ENCODE data around the gene CDV3. TPM values are rescaled to one million over a fixed set of nuclear protein-coding genes. Genes with fewer than 3 reads are reported as not detected.
"Not testable (repeated sequence)": the region's sequence is repeated elsewhere in the genome, so short reads cannot be mapped to it uniquely, and the experiment has no call there.

Gene CDV3
- total RNA-seq, 1 experiment from 2014 or later: 81.4 TPM

GRCh38 chr3:133532951-133533350, 40.5 kb upstream of the CDV3 start:
- Histone ChIP-seq H2AFZ (ENCODE audit: low read length) (no peak overlapping the region), H3F3A (ENCODE audit: low read length, unreplicated experiment) (no peaks in the 10 kb centered on the region), H3K4me1 (ENCODE audit: insufficient read depth, low read length) (peaks cover 20% of the 10 kb centered on the region), H3K9me2 (replicated peaks; ENCODE audit: low read length) (no peaks in the 10 kb centered on the region), H3K4me2 (ENCODE audit: low read length) (no peak overlapping the region), H3K27ac (ENCODE audit: low read length) (no peak overlapping the region), H3K36me3 (ENCODE audit: low read depth, low read length) (no peaks in the 10 kb centered on the region), H3K27me3 (ENCODE audit: low read length) (no peaks in the 10 kb centered on the region), H4K20me1 (ENCODE audit: low read length) (no peaks in the 10 kb centered on the region), H3K79me2 (ENCODE audit: low read length) (no peaks in the 10 kb centered on the region), H3K9ac (ENCODE audit: low read length) (no peak overlapping the region), H3K9me3 (ENCODE audit: low read length) (no peaks in the 10 kb centered on the region), H3K4me3 (ENCODE audit: low read length) (no peak overlapping the region)
- intact Hi-C loops (cut with micrococcal nuclease): no loop called here
- ChIA-PET CTCF (no interaction called here), POLR2A (ENCODE audit: unreplicated experiment) (no interaction called here)
- no peak for DNase-seq
- TF ChIP-seq EZH2phosphoT487 (IDR thresholded peaks at IDR 0.05; ENCODE audit: borderline replicate concordance, low read length) (no peak), EZH2 (IDR thresholded peaks at IDR 0.05; ENCODE audit: low read length, unreplicated experiment) (no peak)
- TF ChIP-seq, protein P1, sequence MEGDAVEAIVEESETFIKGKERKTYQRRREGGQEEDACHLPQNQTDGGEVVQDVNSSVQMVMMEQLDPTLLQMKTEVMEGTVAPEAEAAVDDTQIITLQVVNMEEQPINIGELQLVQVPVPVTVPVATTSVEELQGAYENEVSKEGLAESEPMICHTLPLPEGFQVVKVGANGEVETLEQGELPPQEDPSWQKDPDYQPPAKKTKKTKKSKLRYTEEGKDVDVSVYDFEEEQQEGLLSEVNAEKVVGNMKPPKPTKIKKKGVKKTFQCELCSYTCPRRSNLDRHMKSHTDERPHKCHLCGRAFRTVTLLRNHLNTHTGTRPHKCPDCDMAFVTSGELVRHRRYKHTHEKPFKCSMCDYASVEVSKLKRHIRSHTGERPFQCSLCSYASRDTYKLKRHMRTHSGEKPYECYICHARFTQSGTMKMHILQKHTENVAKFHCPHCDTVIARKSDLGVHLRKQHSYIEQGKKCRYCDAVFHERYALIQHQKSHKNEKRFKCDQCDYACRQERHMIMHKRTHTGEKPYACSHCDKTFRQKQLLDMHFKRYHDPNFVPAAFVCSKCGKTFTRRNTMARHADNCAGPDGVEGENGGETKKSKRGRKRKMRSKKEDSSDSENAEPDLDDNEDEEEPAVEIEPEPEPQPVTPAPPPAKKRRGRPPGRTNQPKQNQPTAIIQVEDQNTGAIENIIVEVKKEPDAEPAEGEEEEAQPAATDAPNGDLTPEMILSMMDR (conservative IDR thresholded peaks at IDR 0.05; ENCODE audit: low read depth, low read length): no peak
- BruUV-seq (replicated peaks): no TSS peak
- ATAC-seq: no peak

DNA sequence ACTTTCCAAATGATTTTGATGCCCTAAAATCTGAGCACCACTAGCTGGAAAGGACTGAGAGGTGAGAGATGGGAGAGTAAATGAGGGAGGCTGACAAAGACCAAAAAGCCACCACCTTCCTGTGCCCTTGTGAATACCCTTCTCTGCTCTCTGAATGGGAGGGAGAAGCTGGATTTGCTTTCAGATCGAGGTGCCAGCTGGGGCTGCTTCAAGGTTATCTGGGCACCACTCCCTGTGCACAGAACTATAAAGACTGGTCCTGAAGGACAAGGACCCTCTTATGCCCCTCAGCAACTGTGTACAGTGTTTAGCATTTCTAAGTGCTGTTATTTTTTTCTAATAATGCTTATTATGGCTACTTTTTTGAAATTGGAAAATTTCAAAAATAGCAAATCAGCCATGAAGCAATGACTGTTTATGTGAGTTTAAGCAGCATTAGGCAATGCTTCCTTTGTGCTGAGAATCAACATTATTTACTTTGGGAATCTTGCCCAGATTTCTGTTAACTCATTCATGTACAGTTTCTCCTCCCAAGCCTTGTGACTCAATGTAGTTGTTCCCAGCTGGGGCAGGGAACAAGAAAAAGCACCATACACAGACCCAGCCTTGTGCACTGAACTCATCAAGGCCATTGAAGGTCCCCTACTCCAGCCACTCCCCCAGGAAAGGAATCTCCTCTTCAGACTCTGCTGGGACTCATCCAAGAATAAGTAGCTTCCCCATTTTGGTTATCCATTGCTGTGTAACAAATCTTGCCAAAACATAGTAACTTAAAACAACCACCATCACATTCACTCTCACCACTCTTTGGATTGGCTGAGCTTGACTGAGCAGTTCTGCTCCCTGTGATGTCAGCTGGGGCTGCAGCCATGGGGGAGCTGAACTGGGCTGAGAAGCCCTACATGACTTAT, 37.3 kb upstream of the CDV3 start:
- peak overlapping the region; percentile 52 for H3K9ac ChIP-seq (ENCODE audit: low read length)
- no TSS peak for BruUV-seq (replicated peaks)
- peak; percentile 85 for DNase-seq

GRCh38 chr3:133537131-133537530, 36.4 kb upstream of the CDV3 start:
- POLR2A ChIA-PET (ENCODE audit: unreplicated experiment); ATAC-seq; H3K9me2 ChIP-seq (replicated peaks; ENCODE audit: low read length); H3F3A ChIP-seq (ENCODE audit: low read length, unreplicated experiment); H3K9me3 ChIP-seq (ENCODE audit: low read length); CTCF ChIA-PET; H3K36me3 ChIP-seq (ENCODE audit: low read depth, low read length); H3K9ac ChIP-seq (ENCODE audit: low read length); H3K79me2 ChIP-seq (ENCODE audit: low read length); H2AFZ ChIP-seq (ENCODE audit: low read length); DNase-seq; H3K27me3 ChIP-seq (ENCODE audit: low read length); H4K20me1 ChIP-seq (ENCODE audit: low read length); H3K4me3 ChIP-seq (ENCODE audit: low read length); intact Hi-C loops (cut with micrococcal nuclease); BruUV-seq (replicated peaks): not testable (repeated sequence)
- H3K4me1 ChIP-seq (ENCODE audit: insufficient read depth, low read length): peaks cover 26% of the 10 kb centered on the region
- H3K4me2 ChIP-seq (ENCODE audit: low read length): peak overlapping the region; percentile 44; the same call in 1 of the 2 replicates
- peak overlapping the region; percentile 79; the same call in 1 of the 2 replicates for H3K27ac ChIP-seq (ENCODE audit: low read length)

More for the DNA sequence above, 37.3 kb upstream of the CDV3 start:
- Histone ChIP-seq H4K20me1 (ENCODE audit: low read length) (no peaks in the 10 kb centered on the region), H3F3A (ENCODE audit: low read length, unreplicated experiment) (no peaks in the 10 kb centered on the region), H3K9me2 (replicated peaks; ENCODE audit: low read length) (no peaks in the 10 kb centered on the region), H3K36me3 (ENCODE audit: low read depth, low read length) (no peaks in the 10 kb centered on the region), H3K4me3 (ENCODE audit: low read length) (peak overlapping the region; percentile 45; the same call in 1 of the 2 replicates), H3K27me3 (ENCODE audit: low read length) (no peaks in the 10 kb centered on the region), H3K4me1 (ENCODE audit: insufficient read depth, low read length) (peaks cover 27% of the 10 kb centered on the region), H3K79me2 (ENCODE audit: low read length) (no peaks in the 10 kb centered on the region), H3K9me3 (ENCODE audit: low read length) (no peaks in the 10 kb centered on the region), H3K27ac (ENCODE audit: low read length) (peak overlapping the region; percentile 79), H3K4me2 (ENCODE audit: low read length) (peak overlapping the region; percentile 79), H2AFZ (ENCODE audit: low read length) (peak overlapping the region; percentile 68)
- CTCF ChIA-PET: no interaction called here
- TF ChIP-seq EZH2 (IDR thresholded peaks at IDR 0.05; ENCODE audit: low read length, unreplicated experiment) (no peak), EZH2phosphoT487 (IDR thresholded peaks at IDR 0.05; ENCODE audit: borderline replicate concordance, low read length) (no peak)
- TF ChIP-seq, protein P1 (conservative IDR thresholded peaks at IDR 0.05; ENCODE audit: low read depth, low read length): no peak
- peak; percentile 70 for ATAC-seq
- POLR2A ChIA-PET (ENCODE audit: unreplicated experiment): no interaction called here
- intact Hi-C loops (cut with micrococcal nuclease): no loop called here

Data from PC-3 (cell line).